Airway epithelial cell (primary cell): ENCODE data around the gene ZNF655. TPM values are rescaled to one million over a fixed set of nuclear protein-coding genes. Genes with fewer than 3 reads are reported as not detected.

Experiments
- total RNA-seq: library from RNA; depleted of rRNA; stranded (reverse); fragments of >200 nt; gene quantifications from 2 replicates; pipeline ENCODE4 v1.2.3, GENCODE V29; 2015

The ZNF655 gene
- 46.4 and 51.1 TPM in 2 replicates for total RNA-seq

GRCh38 chr7:99558306-99559174 lies at the start of gene ZNF655:
Gene ZNF655 (plus strand): TSS chr7:99558642. CDS start chr7:99560560, 1,918 bp downstream.

GRCh38 chr7:99551767-99552463 lies 6.5 kb upstream of the ZNF655 start, which contains the start of gene FAM200A:
Gene FAM200A (minus strand): TSS chr7:99552114. CDS start chr7:99548407, 3,707 bp downstream.

GRCh38 chr7:99597762-99598501 lies 39.5 kb downstream of the ZNF655 start, which contains the start of gene TMEM225B:
Gene TMEM225B (plus strand): TSS chr7:99598267. CDS start chr7:99604389, 6,122 bp downstream.

GRCh38 chr7:99616359-99617191 lies 58.1 kb downstream of the ZNF655 start, which contains the start of gene ZSCAN25:
Gene ZSCAN25 (plus strand): TSS chr7:99616946. CDS start chr7:99619607, 2,661 bp downstream.

Other genes starting within 250 kb of the ZNF655 start
- gene ARPC1A, start 232.7 kb upstream of the ZNF655 start, total RNA-seq, result 239 and 254 TPM in 2 replicates
- 250 and 327 TPM in 2 replicates for gene ARPC1B, start 183.9 kb upstream of the ZNF655 start, total RNA-seq
- 101 and 143 TPM in 2 replicates for gene PDAP1, start 150.0 kb upstream of the ZNF655 start, total RNA-seq
- 97.0 and 98.7 TPM in 2 replicates for gene BUD31, start 149.7 kb upstream of the ZNF655 start, total RNA-seq
- gene PTCD1, start 119.8 kb upstream of the ZNF655 start, total RNA-seq, result 5.4 and 7.5 TPM in 2 replicates
- 25.8 and 34.7 TPM in 2 replicates for gene CPSF4, start 119.7 kb upstream of the ZNF655 start, total RNA-seq
- gene ATP5MF, start 92.5 kb upstream of the ZNF655 start, total RNA-seq, result 1,711 and 1,959 TPM in 2 replicates
- 1.9 and 2.7 TPM in 2 replicates for gene ZNF789, start 85.8 kb upstream of the ZNF655 start, total RNA-seq
- 12.7 and 13.5 TPM in 2 replicates for gene ZNF394, start 58.4 kb upstream of the ZNF655 start, total RNA-seq
- gene ZKSCAN5, start 54.0 kb upstream of the ZNF655 start, total RNA-seq, result 6.4 and 6.7 TPM in 2 replicates
- gene FAM200A, start 6.5 kb upstream of the ZNF655 start, total RNA-seq, result 4.0 and 7.6 TPM in 2 replicates
- gene TMEM225B, start 39.6 kb downstream of the ZNF655 start, total RNA-seq, result not detected in 2 replicates
- gene ZSCAN25, start 58.3 kb downstream of the ZNF655 start, total RNA-seq, result 8.4 and 10.9 TPM in 2 replicates
- 1.9 and 3.0 TPM in 2 replicates for gene CYP3A5, start 121.4 kb downstream of the ZNF655 start, total RNA-seq
- gene CYP3A7, start 176.6 kb downstream of the ZNF655 start, total RNA-seq, result not detected in 2 replicates
- gene CYP3A4, start 225.5 kb downstream of the ZNF655 start, total RNA-seq, result 0.14 TPM in 1 of 2 replicates, not detected in the other